ENCODE measurements around the gene ZNF467. TPM values are rescaled to one million over a fixed set of nuclear protein-coding genes. Genes with fewer than 3 reads are reported as not detected.

The ZNF467 gene
- total and polyA plus RNA-seq, 2 experiments from 2014 or later = 0.10 to 0.40 TPM

- TF ChIP-seq CTCF (conservative IDR thresholded peaks at IDR 0.05; ENCODE audit: low read depth in 2 of 2) = no peak
- no peak for TF ChIP-seq JUNB (IDR thresholded peaks at IDR 0.05; ENCODE audit: unreplicated experiment)
- TF ChIP-seq POLR2AphosphoS5 (IDR thresholded peaks at IDR 0.05; ENCODE audit: low read depth) = no peak
- TF ChIP-seq NANOG (IDR thresholded peaks at IDR 0.05; ENCODE audit: borderline replicate concordance) = no peak
- TF ChIP-seq REST (IDR thresholded peaks at IDR 0.05; ENCODE audit: unreplicated experiment) = no peak
- TF ChIP-seq CREB1 (CRISPR knock-in tag; IDR thresholded peaks at IDR 0.05; ENCODE audit: low read depth) = no peak
- TF ChIP-seq ETS1 (IDR thresholded peaks at IDR 0.05) = no peak
Measured at GRCh38 chr7:149723795-149724495, 49.4 kb downstream of the ZNF467 start (continued).

GRCh38 chr7:149723082-149723767 lies 50.2 kb downstream of the ZNF467 start:
- Mint-ChIP-seq H3K36me3 (ENCODE audit: low read depth) (peaks cover 22% of the 10 kb centered on the region), H3K27me3 (ENCODE audit: insufficient read depth, low read depth, poor library complexity) (peaks cover 10% of the 10 kb centered on the region), H3K4me1 (no peaks in the 10 kb centered on the region; the same call in 2 of the 3 replicates), H3K9me3 (no peaks in the 10 kb centered on the region; the same call in 2 of the 3 replicates), H3K4me3 (no peak overlapping the region), H3K27ac (no peak overlapping the region)
- DNase-seq (ENCODE audit: low spot score) (no peak), ATAC-seq (no peak)
- Histone ChIP-seq H3K79me2 (replicated peaks; ENCODE audit: insufficient read depth) (no peaks in the 10 kb centered on the region; the same call in 1 of the 2 replicates), H4K20me1 (replicated peaks; ENCODE audit: insufficient read depth) (no peaks in the 10 kb centered on the region), H3K9me2 (ENCODE audit: insufficient read depth) (no peaks in the 10 kb centered on the region), H3F3A (replicated peaks; ENCODE audit: low read depth) (no peaks in the 10 kb centered on the region), H2AFZ (no peak overlapping the region), H3K36me3 (ENCODE audit: insufficient read depth) (no peaks in the 10 kb centered on the region), H3K4me1 (ENCODE audit: insufficient read depth) (no peaks in the 10 kb centered on the region), H3K27me3 (ENCODE audit: insufficient read depth) (no peaks in the 10 kb centered on the region), H3K4me3 (no peak overlapping the region), H3K4me2 (no peak overlapping the region), H3K27ac (ENCODE audit: low read depth) (no peak overlapping the region)
- TF ChIP-seq ETS1 (IDR thresholded peaks at IDR 0.05) (no peak), EZH2 (IDR thresholded peaks at IDR 0.05; ENCODE audit: low read depth, unreplicated experiment) (no peak), ZNF331 (CRISPR knock-in tag; IDR thresholded peaks at IDR 0.05; ENCODE audit: low read depth) (no peak), STAT1 (IDR thresholded peaks at IDR 0.05; ENCODE audit: unreplicated experiment) (no peak), POLR2AphosphoS5 (IDR thresholded peaks at IDR 0.05; ENCODE audit: low read depth) (no peak), CTCF (conservative IDR thresholded peaks at IDR 0.05; ENCODE audit: low read depth in 2 of 2) (no peak), JUNB (IDR thresholded peaks at IDR 0.05; ENCODE audit: unreplicated experiment) (no peak), NANOG (IDR thresholded peaks at IDR 0.05; ENCODE audit: borderline replicate concordance) (no peak)
